HG02588 (cell line): ENCODE results near the gene WDR43.

Source experiments
- ATAC-seq: cut with Tn5 transposase; IDR thresholded peaks from one replicate; pipeline ENCODE4 v1.9.1; 2021; ENCODE audit warnings: mild to moderate bottlenecking, moderate library complexity; ENCODE audit not compliant: unreplicated experiment

WDR43 gene

GRCh38 chr2:28909655-28910353 is 15.3 kb downstream of the WDR43 start:
- no peak for ATAC-seq

GRCh38 chr2:28915939-28916338 is 21.5 kb downstream of the WDR43 start:
- ATAC-seq = no peak

- no peak for ATAC-seq
These were observed 32.4 kb downstream of the WDR43 start for GRCh38 chr2:28926847-28927246.

GRCh38 chr2:28927469-28927868 is 33.0 kb downstream of the WDR43 start:
- no peak for ATAC-seq

- ATAC-seq = no peak
These were observed 33.4 kb downstream of the WDR43 start for GRCh38 chr2:28927878-28928277.

- no peak for ATAC-seq
These were observed 35.1 kb downstream of the WDR43 start for GRCh38 chr2:28929581-28929980.

- no peak for ATAC-seq
These were observed 35.7 kb downstream of the WDR43 start for GRCh38 chr2:28930205-28930604.

- no peak for ATAC-seq
These were observed 40.3 kb downstream of the WDR43 start for GRCh38 chr2:28934769-28935168.

- ATAC-seq = no peak
These were observed 46.5 kb downstream of the WDR43 start for GRCh38 chr2:28941008-28941407.

- no peak for ATAC-seq
These were observed 50.2 kb downstream of the WDR43 start for GRCh38 chr2:28944535-28945248.

- ATAC-seq = no peak
These were observed 53.7 kb downstream of the WDR43 start for GRCh38 chr2:28948160-28948559.

- no peak for ATAC-seq
These were observed 54.7 kb downstream of the WDR43 start for GRCh38 chr2:28949190-28949589.

- ATAC-seq = no peak
These were observed 55.3 kb downstream of the WDR43 start for GRCh38 chr2:28949617-28950305.

GRCh38 chr2:28950941-28951630 is 56.6 kb downstream of the WDR43 start:
- no peak for ATAC-seq

- ATAC-seq = no peak
These were observed 57.7 kb downstream of the WDR43 start for GRCh38 chr2:28951910-28952835.

- ATAC-seq = no peak
These were observed 58.4 kb downstream of the WDR43 start for GRCh38 chr2:28952836-28953211.

- no peak for ATAC-seq
These were observed 61.0 kb downstream of the WDR43 start for GRCh38 chr2:28955467-28955866.

- no peak for ATAC-seq
These were observed 62.0 kb downstream of the WDR43 start for GRCh38 chr2:28956415-28956826.

- no peak for ATAC-seq
These were observed 62.4 kb downstream of the WDR43 start for GRCh38 chr2:28956890-28957289.

- ATAC-seq = no peak
These were observed 64.2 kb downstream of the WDR43 start for GRCh38 chr2:28958689-28959088.
